ENCODE data around the gene CRYBB3.

Gene CRYBB3

GRCh38 chr22:25156736-25157135 is 42.9 kb upstream of the CRYBB3 start:
- H3K9ac ChIP-seq (ENCODE audit: low read length): no peak overlapping the region
- H3K9me2 ChIP-seq (replicated peaks; ENCODE audit: insufficient read depth, low read length): no peaks in the 10 kb centered on the region
- no peaks in the 10 kb centered on the region for H3K36me3 ChIP-seq (ENCODE audit: low read length)
- H3K4me3 ChIP-seq (ENCODE audit: insufficient read depth, low read length, poor library complexity, severe bottlenecking): no peak overlapping the region
- TF ChIP-seq, protein P1, sequence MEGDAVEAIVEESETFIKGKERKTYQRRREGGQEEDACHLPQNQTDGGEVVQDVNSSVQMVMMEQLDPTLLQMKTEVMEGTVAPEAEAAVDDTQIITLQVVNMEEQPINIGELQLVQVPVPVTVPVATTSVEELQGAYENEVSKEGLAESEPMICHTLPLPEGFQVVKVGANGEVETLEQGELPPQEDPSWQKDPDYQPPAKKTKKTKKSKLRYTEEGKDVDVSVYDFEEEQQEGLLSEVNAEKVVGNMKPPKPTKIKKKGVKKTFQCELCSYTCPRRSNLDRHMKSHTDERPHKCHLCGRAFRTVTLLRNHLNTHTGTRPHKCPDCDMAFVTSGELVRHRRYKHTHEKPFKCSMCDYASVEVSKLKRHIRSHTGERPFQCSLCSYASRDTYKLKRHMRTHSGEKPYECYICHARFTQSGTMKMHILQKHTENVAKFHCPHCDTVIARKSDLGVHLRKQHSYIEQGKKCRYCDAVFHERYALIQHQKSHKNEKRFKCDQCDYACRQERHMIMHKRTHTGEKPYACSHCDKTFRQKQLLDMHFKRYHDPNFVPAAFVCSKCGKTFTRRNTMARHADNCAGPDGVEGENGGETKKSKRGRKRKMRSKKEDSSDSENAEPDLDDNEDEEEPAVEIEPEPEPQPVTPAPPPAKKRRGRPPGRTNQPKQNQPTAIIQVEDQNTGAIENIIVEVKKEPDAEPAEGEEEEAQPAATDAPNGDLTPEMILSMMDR (IDR thresholded peaks at IDR 0.05; ENCODE audit: insufficient read depth, low read length, poor library complexity, severe bottlenecking): no peak
- TF ChIP-seq EZH2phosphoT487 (conservative IDR thresholded peaks at IDR 0.05; ENCODE audit: low read length): no peak
- no peaks in the 10 kb centered on the region for H3F3A ChIP-seq (ENCODE audit: insufficient read depth)
- H3K79me2 ChIP-seq (ENCODE audit: insufficient read depth, low read length): no peaks in the 10 kb centered on the region
- H2AFZ ChIP-seq (ENCODE audit: low read depth, low read length, severe bottlenecking): no peak overlapping the region
- no peaks in the 10 kb centered on the region for H3K27me3 ChIP-seq (ENCODE audit: low read length)
- H3K4me2 ChIP-seq (ENCODE audit: low read depth, low read length, poor library complexity, severe bottlenecking): no peak overlapping the region
- H4K20me1 ChIP-seq (ENCODE audit: low read depth, low read length): no peaks in the 10 kb centered on the region
- no peaks in the 10 kb centered on the region for H3K9me3 ChIP-seq (ENCODE audit: insufficient read depth, low read length)
- H3K27ac ChIP-seq (ENCODE audit: low read depth, low read length): no peak overlapping the region

DNA sequence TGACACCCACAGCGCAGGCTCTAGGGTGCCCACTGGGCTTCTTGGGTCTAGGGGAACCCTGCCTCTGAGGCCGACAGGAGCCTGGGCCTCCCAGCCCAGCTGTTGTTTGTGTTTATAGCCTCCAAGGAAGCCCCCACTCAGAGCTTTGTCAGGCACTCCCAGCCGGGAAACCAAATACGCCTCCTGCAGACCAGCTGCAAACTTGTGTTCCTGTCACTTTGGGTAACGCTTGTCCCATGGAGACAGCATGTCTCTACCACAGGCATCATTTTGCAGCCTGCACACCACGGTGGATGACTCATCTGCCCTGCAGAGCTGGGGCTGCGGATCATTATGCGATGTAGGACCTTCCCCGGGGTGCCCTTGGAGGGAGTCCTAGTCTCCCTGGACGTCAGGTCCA is 40.6 kb upstream of the CRYBB3 start:
- Histone ChIP-seq H3K36me3 (ENCODE audit: low read length) (no peaks in the 10 kb centered on the region), H4K20me1 (ENCODE audit: low read depth, low read length) (no peaks in the 10 kb centered on the region), H3K9ac (ENCODE audit: low read length) (no peak overlapping the region), H3K9me2 (replicated peaks; ENCODE audit: insufficient read depth, low read length) (no peaks in the 10 kb centered on the region), H3K79me2 (ENCODE audit: insufficient read depth, low read length) (no peaks in the 10 kb centered on the region), H3K27ac (ENCODE audit: low read depth, low read length) (no peak overlapping the region), H3K4me2 (ENCODE audit: low read depth, low read length, poor library complexity, severe bottlenecking) (no peak overlapping the region), H2AFZ (ENCODE audit: low read depth, low read length, severe bottlenecking) (no peak overlapping the region), H3K27me3 (ENCODE audit: low read length) (no peaks in the 10 kb centered on the region), H3K9me3 (ENCODE audit: insufficient read depth, low read length) (no peaks in the 10 kb centered on the region), H3K4me3 (ENCODE audit: insufficient read depth, low read length, poor library complexity, severe bottlenecking) (no peak overlapping the region), H3F3A (ENCODE audit: insufficient read depth) (no peaks in the 10 kb centered on the region)
- TF ChIP-seq, protein P1 (IDR thresholded peaks at IDR 0.05; ENCODE audit: insufficient read depth, low read length, poor library complexity, severe bottlenecking): no peak
- no peak for TF ChIP-seq EZH2phosphoT487 (conservative IDR thresholded peaks at IDR 0.05; ENCODE audit: low read length)

DNA sequence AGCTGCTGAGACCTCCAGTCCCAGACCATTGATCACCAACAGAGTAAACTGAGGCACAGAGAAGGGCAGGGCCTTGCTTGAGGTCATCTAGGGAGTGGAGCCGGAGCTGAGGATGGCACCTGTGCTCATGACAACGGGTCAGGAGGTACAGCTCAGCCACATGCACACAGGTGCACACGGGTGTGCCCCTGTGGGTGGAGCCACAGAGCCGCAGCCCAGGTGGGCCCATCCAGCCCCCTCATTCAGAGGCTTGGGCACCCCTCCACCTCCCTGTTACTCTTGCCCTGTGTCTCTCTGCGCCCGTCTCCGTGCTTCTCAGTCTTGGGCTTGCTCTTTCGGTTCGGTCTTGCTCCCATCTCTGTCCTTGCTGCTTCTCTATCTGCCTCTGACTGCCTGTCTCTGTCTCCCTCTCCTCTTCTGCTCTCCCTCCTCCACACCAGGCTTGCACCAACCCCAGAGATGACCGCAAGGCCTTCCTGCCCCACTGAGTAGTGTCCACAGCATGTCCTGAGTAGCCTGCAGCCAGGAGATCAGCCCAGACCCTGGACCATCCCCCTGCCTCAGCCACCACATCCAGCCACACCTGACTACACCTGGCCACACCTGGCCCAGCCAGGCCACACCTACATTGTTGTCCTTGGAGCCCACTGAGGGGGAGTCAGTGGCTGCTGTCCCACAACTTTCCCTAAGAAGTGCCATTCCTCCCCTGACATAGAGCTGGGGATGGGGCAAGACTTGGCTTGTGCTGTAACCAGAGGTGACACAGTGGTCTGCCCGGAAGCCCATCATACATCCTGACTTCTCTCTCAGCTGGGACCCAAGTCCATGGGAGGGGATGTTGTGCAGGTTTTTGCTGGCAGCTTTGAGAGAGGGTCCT is 39.3 kb upstream of the CRYBB3 start:
- no peak overlapping the region for H3K27ac ChIP-seq (ENCODE audit: low read depth, low read length)
- H3K79me2 ChIP-seq (ENCODE audit: insufficient read depth, low read length): no peaks in the 10 kb centered on the region
- no peaks in the 10 kb centered on the region for H3K9me3 ChIP-seq (ENCODE audit: insufficient read depth, low read length)
- TF ChIP-seq, protein P1 (IDR thresholded peaks at IDR 0.05; ENCODE audit: insufficient read depth, low read length, poor library complexity, severe bottlenecking): no peak
- no peak for TF ChIP-seq EZH2phosphoT487 (conservative IDR thresholded peaks at IDR 0.05; ENCODE audit: low read length)
- no peak overlapping the region for H3K9ac ChIP-seq (ENCODE audit: low read length)
- no peak overlapping the region for H3K4me2 ChIP-seq (ENCODE audit: low read depth, low read length, poor library complexity, severe bottlenecking)
- no peaks in the 10 kb centered on the region for H4K20me1 ChIP-seq (ENCODE audit: low read depth, low read length)
- H2AFZ ChIP-seq (ENCODE audit: low read depth, low read length, severe bottlenecking): no peak overlapping the region
- no peaks in the 10 kb centered on the region for H3K27me3 ChIP-seq (ENCODE audit: low read length)
- no peaks in the 10 kb centered on the region for H3K9me2 ChIP-seq (replicated peaks; ENCODE audit: insufficient read depth, low read length)
- no peaks in the 10 kb centered on the region for H3F3A ChIP-seq (ENCODE audit: insufficient read depth)
- H3K4me3 ChIP-seq (ENCODE audit: insufficient read depth, low read length, poor library complexity, severe bottlenecking): no peak overlapping the region
- H3K36me3 ChIP-seq (ENCODE audit: low read length): no peaks in the 10 kb centered on the region

Measured in SU-DHL-6 (cell line).